ENCODE measurements around the gene FAM234A.

GRCh38 chr16:228852-229730, 5.5 kb upstream of the FAM234A start, which contains the start of gene LUC7L:
- TF ChIP-seq, protein P1, sequence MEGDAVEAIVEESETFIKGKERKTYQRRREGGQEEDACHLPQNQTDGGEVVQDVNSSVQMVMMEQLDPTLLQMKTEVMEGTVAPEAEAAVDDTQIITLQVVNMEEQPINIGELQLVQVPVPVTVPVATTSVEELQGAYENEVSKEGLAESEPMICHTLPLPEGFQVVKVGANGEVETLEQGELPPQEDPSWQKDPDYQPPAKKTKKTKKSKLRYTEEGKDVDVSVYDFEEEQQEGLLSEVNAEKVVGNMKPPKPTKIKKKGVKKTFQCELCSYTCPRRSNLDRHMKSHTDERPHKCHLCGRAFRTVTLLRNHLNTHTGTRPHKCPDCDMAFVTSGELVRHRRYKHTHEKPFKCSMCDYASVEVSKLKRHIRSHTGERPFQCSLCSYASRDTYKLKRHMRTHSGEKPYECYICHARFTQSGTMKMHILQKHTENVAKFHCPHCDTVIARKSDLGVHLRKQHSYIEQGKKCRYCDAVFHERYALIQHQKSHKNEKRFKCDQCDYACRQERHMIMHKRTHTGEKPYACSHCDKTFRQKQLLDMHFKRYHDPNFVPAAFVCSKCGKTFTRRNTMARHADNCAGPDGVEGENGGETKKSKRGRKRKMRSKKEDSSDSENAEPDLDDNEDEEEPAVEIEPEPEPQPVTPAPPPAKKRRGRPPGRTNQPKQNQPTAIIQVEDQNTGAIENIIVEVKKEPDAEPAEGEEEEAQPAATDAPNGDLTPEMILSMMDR (conservative IDR thresholded peaks at IDR 0.05; ENCODE audit: low read depth, low read length) = no peak
- no peak for TF ChIP-seq EZH2 (IDR thresholded peaks at IDR 0.05; ENCODE audit: borderline replicate concordance, low read depth, low read length, poor library complexity, severe bottlenecking)

Measured in A673 (cell line).